Measurements from ENCODE around the gene COA8.
"Not testable (repeated sequence)": the region's sequence is repeated elsewhere in the genome, so short reads cannot be mapped to it uniquely, and the experiment has no call there.

Gene COA8

DNA sequence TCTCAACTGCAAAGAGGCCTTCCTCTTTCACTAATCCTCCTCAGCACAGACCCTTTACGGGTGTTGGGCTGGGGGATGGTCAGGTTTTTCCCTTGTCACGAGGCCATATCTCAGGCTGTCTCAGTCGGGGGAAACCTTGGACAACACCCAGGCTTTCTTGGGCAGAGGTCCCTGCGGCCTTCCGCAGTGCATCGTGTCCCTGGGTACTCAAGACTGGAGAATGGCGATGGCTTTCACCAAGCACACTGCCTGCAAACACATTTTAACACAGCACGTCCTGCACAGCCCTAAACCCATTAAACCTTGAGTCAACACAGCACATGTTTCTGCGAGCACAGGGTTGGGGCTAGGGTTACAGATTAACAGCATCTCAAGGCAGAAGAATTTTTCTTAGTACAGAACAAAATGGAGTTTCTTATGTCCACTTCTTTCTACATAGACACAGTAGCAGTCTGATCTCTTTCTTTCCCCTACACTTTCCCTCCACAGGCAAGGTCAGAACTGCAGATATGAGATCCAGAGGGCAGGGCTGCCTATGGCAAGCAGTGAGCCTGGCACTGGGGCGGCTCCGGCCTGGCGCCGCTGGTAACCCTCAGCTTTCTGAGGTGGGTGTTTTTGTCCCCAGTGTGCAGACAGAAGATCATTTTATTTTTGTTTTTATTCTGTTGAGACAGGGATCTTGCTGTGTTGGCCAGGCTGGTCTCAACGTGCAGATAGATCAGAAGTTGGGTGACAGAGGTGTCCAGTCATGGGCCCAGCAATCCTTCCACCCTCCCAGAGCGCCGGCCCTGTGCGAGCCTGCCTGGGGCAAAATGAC is 37.1 kb upstream of the COA8 start:
- not testable (repeated sequence) for DNase-seq (ENCODE audit: low read depth)

- DNase-seq (ENCODE audit: low read depth) = no peak
Observed at GRCh38 chr14:103526247-103526913, 36.4 kb upstream of the COA8 start.

- no peak for DNase-seq (ENCODE audit: low read depth)
Observed at GRCh38 chr14:103526914-103527248, 35.9 kb upstream of the COA8 start.

DNA sequence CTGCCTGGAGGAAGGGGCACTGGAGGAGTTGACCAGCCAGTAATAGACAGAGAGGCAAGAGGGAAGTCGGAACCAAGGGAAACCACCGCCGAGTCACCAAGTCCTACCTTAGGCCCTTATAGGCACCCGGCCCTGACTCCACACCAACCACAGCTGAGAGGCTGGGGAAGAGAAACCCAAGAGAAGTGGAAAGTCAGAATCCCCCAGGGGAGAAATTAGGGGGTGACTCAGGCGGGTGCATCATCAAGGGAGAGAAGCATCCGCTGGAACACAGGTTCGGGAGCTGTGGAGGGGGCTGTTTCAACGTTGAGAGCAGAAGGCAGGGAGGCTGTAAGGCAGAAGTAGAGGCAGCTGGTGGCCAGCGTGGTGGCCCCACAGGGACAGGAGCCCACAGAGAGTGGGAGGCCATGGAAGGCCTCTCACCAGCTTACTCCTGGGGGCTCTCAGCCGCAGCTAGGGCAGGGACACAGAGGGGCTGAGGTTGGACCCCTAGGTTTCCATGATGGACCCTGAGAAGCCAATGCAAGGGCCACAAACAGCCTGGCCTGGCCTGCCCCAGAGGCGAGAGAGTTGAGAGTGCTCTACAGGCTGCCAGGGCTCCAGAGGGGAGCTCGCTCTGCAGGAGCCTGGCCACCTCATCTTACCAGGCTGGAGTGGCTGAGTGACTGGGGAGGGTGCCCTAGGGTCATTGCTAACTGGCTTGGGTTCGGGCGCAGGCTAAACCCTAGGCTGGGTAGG is 35.2 kb upstream of the COA8 start:
- DNase-seq (ENCODE audit: low read depth) = no peak

- no peak for DNase-seq (ENCODE audit: low read depth)
Observed at GRCh38 chr14:103528146-103528586, 34.6 kb upstream of the COA8 start.

- DNase-seq (ENCODE audit: low read depth) = peak; percentile 87
Observed at GRCh38 chr14:103528587-103529382, 34.0 kb upstream of the COA8 start, which contains the start of gene TRMT61A. Gene TRMT61A, plus strand, starts transcription at chr14:103529196. Its CDS starts 783 bp downstream, at chr14:103529979.

- no peak for DNase-seq (ENCODE audit: low read depth)
Observed at GRCh38 chr14:103529383-103530365, 33.1 kb upstream of the COA8 start.

DNA sequence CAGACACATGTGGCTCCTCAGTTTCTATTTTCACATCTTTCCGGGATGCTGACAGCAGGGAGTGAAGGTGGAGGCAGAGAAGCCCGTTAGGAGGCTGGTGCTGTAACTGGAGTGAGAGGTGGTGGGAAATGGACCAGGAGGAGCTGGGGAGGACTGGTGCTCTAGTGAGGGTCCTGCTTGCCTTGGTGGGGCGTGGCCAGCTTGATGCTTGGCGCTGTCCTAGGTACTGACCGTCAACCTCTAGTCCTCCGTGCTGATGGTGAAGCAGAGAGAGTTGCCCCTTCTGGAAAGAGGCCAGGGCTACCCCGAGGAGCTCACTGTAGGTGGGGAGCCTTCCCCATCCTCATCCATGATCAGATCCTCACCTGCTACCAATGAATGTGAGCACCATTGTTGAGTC is 32.4 kb upstream of the COA8 start:
- DNase-seq (ENCODE audit: low read depth) = no peak

DNA sequence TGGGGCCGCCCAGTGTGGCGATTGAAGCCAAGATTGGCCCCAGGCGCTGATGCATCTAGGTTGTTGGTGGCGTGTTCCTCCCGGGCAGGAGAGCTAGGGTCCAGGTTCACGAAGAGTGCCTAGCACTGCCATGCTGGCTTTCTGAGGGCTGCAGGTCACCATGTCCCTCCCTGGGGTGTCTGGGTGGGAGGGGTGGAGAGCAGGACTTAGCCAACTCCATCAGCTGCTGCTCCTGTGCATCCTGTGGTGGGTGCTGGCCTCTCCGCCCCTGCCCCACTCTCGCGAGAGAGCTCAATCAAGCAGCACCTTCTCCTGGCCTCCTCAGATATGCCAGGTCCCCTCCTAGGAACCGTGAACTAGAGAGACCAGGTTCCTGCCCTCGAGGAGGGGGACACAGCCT is 31.9 kb upstream of the COA8 start:
- no peak for DNase-seq (ENCODE audit: low read depth)

GRCh38 chr14:103531421-103532215 is 31.1 kb upstream of the COA8 start:
- no peak for DNase-seq (ENCODE audit: low read depth)

DNA sequence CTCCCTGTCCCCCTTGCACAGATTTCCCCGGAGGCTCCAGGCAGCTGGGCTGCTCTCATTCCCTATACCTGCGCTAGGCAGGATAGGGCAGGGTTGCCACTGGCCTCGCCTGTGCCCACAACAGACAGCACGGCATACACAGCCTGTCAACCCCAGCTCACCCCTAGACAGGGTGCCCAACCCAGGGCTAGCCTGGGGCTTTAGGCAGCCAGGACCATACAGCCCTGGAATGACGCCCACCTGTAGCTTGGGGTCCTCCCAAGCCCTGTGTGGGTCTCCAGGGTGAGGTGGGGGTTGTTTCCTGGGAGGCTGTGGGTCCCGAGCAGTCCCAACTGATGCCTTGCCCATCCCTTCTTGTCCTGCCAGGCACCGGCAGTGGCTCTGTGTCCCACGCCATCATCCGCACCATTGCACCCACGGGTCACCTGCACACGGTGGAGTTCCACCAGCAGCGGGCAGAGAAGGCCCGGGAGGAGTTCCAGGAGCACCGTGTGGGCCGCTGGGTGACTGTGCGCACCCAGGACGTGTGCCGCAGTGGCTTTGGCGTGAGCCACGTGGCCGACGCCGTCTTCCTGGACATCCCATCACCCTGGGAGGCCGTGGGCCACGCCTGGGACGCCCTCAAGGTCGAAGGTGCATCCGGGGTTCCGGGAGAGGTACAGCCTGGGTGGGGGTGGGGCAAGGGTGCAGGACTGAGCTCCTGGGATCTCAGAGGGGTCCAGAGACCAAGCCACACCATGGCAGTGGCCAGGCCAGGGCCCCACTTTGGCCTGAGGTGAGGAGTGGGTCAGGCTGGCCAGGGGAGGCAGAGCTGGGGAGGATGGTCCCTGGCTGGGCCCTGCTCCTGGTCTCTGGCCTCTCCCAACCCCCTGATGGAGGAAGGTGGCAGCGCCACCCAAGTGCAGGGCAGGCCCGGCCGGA is 30.3 kb upstream of the COA8 start:
- no peak for DNase-seq (ENCODE audit: low read depth)

DNA sequence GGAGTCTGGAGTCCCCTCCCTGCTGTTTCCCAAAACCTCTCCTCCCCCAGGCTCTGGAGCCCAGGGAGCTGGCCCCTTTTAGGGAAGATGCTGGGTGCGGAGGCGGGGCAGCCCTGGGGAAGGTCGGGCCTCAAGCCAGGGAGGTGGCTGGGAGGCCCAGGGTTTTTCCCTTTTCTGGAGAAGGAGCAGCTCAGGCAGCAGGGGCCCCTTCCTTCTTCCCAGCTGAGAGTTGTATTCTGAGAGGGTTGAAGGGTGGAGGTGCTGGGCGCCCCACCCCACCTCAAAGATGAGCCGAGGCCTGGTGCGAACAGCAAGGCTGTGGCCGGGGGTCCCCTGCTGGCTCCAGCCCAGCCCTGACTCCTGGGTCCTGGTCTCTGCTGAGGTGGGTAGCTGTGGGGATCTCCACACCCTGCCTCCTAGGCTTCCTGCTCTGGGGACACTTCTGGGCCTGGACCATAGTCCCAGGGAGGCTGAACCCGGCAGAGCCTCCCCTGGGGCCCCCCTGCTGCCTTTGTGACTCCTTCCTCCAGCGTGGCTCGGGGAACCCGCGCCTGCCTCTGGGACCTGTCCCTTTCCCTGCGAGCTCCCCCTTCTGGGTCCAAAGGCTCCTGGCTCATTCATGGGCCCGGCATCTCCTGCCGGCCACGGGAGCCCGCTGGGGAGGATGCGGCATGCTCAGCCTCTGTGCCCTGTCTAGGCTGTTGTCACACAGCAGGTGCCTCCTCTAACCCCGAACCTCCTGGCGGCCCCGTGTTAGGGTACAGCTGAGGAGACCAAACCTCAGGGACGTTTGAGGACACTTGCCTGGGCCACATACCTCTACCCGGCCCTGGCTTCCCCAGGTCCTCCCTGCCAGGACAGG is 29.4 kb upstream of the COA8 start:
- DNase-seq (ENCODE audit: low read depth) = no peak

DNA sequence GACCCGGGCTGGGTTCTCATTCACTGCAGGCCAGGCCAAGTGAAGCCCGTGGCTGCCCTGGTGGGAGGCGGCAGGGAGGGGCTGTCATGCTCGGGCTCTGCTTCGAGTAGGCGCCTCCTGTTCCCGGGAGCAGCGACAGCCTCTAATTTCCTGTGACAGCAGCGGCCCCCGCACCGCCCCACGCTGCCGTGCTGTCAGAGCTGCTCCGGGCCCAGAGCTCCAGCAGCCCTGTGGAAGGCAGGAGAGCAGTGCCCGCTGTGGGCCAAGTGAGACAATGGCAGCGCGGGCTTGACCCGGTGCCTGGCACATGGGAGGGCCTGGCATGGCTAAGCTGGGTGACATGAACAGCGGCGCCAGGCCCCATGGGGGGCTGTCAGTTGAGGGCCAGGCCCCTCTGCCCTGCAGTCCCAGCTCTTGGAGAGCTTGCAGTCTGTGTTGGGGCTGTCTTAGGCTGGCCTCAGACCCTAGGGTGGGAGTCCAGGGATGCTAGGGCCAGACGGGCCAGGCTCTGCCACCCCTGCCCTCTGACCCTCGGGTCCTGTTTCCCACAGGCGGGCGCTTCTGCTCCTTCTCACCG is 28.7 kb upstream of the COA8 start:
- DNase-seq (ENCODE audit: low read depth) = no peak

- no peak for DNase-seq (ENCODE audit: low read depth)
Observed at GRCh38 chr14:103534576-103535061, 28.1 kb upstream of the COA8 start.

DNA sequence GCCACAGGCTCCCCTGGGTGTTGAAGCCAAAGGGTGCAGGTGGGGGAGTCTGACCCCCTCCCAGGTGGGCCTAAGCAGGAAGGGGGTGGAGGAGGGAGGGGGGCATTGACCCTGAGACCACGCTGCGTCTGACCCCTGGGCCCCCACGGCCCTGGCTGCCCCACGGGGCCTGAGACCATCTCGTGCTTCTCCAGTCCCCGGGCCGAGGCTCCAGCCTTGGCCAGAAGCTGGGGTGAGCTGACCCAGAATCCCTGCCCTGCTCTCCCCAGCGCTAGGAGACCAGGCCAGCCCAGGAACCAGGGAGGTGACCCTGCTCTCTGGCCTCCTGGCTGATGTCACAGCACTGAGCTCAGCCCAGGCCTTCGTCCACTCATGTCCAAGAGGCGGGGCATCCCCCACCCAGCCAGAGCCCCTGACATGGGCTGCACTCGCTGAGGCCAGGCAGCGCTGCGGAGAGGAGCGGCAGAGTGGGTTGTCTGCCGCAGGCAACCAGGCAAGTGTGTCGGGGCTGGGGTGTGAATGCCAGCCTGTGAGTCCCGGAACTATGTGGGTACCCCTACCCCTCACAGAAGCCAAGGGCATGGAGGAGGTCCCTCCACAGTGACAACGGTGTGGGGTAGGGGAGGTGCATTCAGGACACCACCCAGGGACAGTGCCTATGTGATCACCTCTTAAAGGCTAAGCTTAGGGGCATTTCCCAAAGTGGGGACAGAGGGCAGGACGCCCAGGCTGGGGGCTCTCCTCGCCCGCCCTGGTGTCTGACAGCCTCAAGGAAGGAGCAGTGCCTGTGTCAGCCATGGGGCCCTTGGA is 27.5 kb upstream of the COA8 start:
- no peak for DNase-seq (ENCODE audit: low read depth)

- DNase-seq (ENCODE audit: low read depth) = no peak
Observed at GRCh38 chr14:103535891-103536565, 26.7 kb upstream of the COA8 start.

Data from iris pigment epithelial cell (primary cell).